ENCODE results near the gene ZNF831. TPM values are rescaled to one million over a fixed set of nuclear protein-coding genes. Genes with fewer than 3 reads are reported as not detected.
A peak's percentile ranks its signal among the peaks of the same experiment; 100 is the strongest.

Gene ZNF831
- total RNA-seq, 1 donor from 2014 or later = 0.17 TPM

GRCh38 chr20:59195316-59195993 is 31.8 kb downstream of the ZNF831 start:
- intact Hi-C loops (cut with micrococcal nuclease) = no loop called here
- ATAC-seq = no peak

DNA sequence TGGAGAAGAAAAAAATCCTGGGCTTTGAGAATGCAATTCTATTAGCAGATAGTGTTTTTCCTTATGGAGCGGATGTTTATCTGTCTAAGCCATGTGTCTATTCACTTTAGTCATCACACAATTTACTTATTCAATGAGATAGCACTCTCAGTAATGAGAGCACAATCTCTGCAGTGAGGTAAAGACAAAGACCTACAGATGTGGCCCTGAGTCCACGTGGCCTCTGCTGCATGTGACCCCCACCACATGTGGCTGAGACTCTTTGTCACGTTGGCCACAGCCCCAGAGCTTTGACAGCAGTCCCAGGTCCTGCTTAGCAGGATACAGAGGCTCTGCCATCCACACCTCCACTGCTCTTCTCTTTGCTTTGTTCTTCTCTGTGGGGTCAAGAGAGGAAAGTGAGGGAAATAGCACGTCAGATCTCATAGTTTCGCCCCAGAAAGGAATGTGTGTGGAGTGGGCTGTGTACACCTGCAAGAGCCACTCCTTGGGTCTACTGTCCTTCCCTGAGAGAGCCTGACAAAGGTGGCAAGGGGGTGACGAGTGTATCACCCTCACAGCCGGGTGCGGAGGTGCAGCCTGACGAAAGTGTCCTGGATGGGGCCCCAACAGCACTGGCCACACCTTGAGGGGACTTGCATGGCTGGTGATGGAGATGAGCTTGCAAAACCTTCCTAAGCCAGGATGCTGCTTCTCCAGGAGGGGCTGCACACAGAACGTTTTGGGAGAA is 40.7 kb downstream of the ZNF831 start:
- DNase-seq = no peak
- intact Hi-C loops (cut with micrococcal nuclease) = no loop called here

More at GRCh38 chr20:59195316-59195993, 31.8 kb downstream of the ZNF831 start:
- no peak for DNase-seq

DNA sequence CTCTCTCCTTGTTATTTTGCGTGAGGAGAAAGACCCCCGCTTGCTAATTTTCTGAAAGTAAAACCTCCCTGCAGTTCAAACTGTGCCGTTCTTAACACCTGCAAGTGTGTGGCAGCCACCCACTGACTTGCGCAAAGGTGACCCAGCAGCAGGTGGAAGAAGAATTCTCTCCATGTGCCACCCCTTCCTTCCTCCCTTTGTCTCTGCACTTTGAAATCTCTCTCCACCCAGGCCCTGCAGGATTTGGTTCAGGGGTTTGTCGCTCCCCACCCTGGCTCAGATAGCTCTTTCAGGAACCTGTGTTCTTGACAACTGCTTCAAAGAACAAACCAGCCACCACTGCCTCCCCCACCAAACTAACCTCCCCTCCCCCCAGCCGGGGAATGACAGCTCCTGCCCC is 41.4 kb downstream of the ZNF831 start:
- intact Hi-C loops (cut with micrococcal nuclease) = no loop called here
- DNase-seq (no peak), ATAC-seq (peak; percentile 31)

More for the DNA sequence above, 40.7 kb downstream of the ZNF831 start:
- ATAC-seq = no peak

DNA sequence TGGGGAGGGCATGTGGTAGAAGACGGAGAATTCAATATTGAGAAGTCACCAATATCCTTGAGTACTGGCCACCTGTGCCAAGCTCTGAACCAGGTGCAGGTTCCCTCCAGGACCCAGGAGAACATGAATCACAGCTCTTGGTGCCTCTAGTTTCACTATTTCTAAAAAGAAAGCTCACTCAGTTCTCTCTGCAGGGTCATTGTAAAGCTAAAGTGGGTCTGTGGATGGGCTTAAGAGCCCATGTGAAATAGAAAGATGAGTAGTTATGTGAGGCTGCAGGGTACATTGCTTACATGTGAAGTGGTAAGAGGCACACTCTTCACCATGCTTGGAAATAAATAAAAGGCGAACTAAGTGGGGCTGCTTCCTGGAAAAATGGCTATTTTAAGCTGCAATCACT is 43.6 kb downstream of the ZNF831 start:
- ATAC-seq (no peak), DNase-seq (no peak)
- intact Hi-C loops (cut with micrococcal nuclease) = no loop called here

GRCh38 chr20:59207742-59208357 is 44.2 kb downstream of the ZNF831 start:
- ATAC-seq (peak; percentile 87), DNase-seq (peak; percentile 57)
- intact Hi-C loops (cut with micrococcal nuclease) = no loop called here

- DNase-seq = no peak
- intact Hi-C loops (cut with micrococcal nuclease) = no loop called here
- no peak for ATAC-seq
Measured at GRCh38 chr20:59210186-59210585, 46.6 kb downstream of the ZNF831 start.

- no peak for DNase-seq
- ATAC-seq = no peak
- intact Hi-C loops (cut with micrococcal nuclease) = no loop called here
Measured at GRCh38 chr20:59211208-59211765, 47.7 kb downstream of the ZNF831 start.

GRCh38 chr20:59214073-59214472 is 50.5 kb downstream of the ZNF831 start:
- intact Hi-C loops (cut with micrococcal nuclease) = no loop called here
- DNase-seq (no peak), ATAC-seq (no peak)

DNA sequence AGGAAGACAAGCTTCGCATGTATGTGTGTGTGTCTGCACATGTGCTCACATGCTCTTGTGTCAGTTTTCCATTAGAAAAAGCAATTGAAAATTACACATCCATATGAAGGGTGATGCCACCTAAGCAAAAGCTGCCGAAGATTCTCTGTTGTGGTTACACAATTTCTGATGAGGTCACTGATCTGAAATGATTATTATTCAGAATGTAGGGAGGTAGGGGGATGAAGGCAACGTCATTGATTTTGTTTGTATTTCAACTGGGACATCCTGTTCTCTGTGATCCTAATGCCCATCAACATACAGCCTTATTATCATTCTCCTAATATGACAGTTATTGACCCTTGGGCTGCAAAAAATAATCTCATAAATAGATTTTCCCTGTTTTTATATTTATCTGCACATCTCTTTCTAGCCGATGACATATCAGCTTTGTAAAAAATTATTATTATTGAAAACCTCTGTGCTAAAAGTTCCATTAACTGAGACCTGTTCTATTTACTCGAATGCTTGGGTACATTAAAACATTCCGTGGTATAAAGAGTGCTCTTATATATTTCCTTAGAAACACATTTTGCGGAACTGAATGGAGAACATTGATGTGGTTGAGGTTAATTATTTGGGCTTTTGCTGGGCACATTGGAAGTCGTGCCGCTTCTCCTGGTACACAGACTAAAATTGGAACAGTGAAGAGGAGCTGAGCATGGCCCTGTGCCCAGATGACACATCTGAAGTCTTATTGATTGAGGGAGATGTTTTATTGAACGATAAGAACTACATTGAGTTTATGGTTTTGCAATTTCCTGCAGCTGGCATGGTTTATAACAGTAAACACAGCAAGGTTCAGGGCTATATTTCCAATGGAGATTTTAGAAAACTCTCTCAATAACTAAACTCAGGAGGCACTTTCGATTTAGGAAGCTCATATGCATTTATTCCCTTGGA is 51.3 kb downstream of the ZNF831 start:
- intact Hi-C loops (cut with micrococcal nuclease) = loop anchor here (5.0 kb wide), 1 partner anchor 123 kb away; no protein-coding TSS in a partner anchor
- DNase-seq = no peak
- ATAC-seq = no peak

- ATAC-seq (peak; percentile 54), DNase-seq (no peak)
- intact Hi-C loops (cut with micrococcal nuclease) = loop anchor here (5.0 kb wide), 1 partner anchor 125 kb away; no protein-coding TSS in a partner anchor
Measured at GRCh38 chr20:59217173-59217572, 53.6 kb downstream of the ZNF831 start.

GRCh38 chr20:59217794-59218280 is 54.2 kb downstream of the ZNF831 start:
- intact Hi-C loops (cut with micrococcal nuclease) = loop anchor here (5.0 kb wide), 1 partner anchor 126 kb away; no protein-coding TSS in a partner anchor
- no peak for DNase-seq
- ATAC-seq = no peak

DNA sequence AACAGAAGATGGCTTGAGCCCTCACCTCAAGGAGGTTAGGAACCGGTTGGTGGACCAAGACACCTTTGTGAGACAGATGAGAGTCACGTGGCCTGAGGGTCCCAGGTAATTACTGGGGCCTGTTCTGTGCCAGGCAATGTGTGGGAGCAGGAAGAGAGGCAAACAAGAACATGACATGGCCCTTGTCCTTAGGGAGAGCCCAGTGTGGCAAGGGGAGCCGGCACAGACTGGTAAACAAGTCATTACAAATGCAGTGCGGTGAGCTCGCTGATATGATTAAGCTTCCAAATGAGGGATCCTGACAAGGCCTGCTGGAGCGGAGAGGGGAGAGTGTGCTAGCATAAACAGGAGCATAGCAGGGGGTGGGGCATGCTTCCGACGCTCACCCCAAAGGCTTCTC is 55.6 kb downstream of the ZNF831 start:
- no peak for ATAC-seq
- DNase-seq = no peak
- intact Hi-C loops (cut with micrococcal nuclease) = loop anchor here (5.0 kb wide), 1 partner anchor 127 kb away; no protein-coding TSS in a partner anchor

DNA sequence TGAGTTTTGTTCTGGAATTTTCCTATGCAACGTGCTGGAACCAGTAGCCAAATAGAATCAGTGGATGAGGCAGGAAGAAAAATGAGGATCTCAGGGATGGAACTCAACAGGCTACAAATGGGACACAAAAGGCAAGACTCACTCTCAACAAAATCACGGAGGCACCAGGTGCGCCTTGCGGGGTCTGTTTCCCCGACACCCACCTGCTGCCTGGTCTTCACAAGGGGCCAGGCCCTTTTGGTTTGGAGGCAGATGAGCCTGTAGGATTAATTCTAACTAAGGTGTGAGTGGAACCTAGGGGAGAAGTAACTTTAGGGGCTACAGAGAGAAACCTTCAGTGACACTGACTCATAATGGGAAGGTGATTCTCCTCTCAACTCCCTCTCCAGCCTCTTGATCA is 56.5 kb downstream of the ZNF831 start:
- intact Hi-C loops (cut with micrococcal nuclease) = loop anchor here (5.0 kb wide), 1 partner anchor 348 kb away; no protein-coding TSS in a partner anchor
- ATAC-seq = no peak

GRCh38 chr20:59221049-59221706 is 57.6 kb downstream of the ZNF831 start:
- intact Hi-C loops (cut with micrococcal nuclease) = loop anchor here (5.0 kb wide), 1 partner anchor 349 kb away; no protein-coding TSS in a partner anchor
- peak; percentile 78 for ATAC-seq
- peak; percentile 41 for DNase-seq

More for the DNA sequence above, 56.5 kb downstream of the ZNF831 start:
- no peak for DNase-seq

- DNase-seq (no peak), ATAC-seq (no peak)
- intact Hi-C loops (cut with micrococcal nuclease) = loop anchor here (5.0 kb wide), 1 partner anchor 349 kb away; no protein-coding TSS in a partner anchor
Measured at GRCh38 chr20:59221707-59222252, 58.2 kb downstream of the ZNF831 start.

GRCh38 chr20:59222253-59223181 is 58.9 kb downstream of the ZNF831 start:
- intact Hi-C loops (cut with micrococcal nuclease) = loop anchor here (5.0 kb wide), 1 partner anchor 350 kb away; no protein-coding TSS in a partner anchor
- ATAC-seq = peak; percentile 93
- DNase-seq = peak; percentile 90

Measured in left ventricle myocardium superior (tissue), 1 donor.